ENCODE measurements around the gene EDC4.
A peak's percentile ranks its signal among the peaks of the same experiment; 100 is the strongest.
"Not testable (repeated sequence)": the region's sequence is repeated elsewhere in the genome, so short reads cannot be mapped to it uniquely, and the experiment has no call there.

EDC4 gene

DNA sequence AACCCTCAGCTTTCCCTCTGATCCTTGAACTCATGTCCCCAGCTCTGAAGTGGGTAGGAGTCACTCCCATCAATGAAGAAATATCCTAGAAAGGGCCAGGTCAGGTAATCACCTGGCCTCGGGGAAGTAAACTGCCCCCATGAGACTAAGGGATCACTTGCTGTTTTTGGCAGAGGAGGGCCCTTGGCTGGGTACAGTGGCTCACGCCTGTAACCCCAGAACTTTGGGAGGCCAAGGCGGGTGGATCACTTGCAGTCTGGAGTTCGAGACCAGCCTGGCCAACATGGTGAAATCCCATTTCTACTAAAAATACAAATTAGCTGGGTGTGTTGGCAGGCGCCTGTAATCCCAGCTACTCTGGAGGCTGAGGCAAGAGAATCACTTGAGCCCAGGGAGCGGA is 8.8 kb upstream of the EDC4 start:
- H3K9me3 Mint-ChIP-seq, H3K4me3 Mint-ChIP-seq, H3K36me3 Mint-ChIP-seq, H3K27me3 Mint-ChIP-seq: not testable (repeated sequence)
- Mint-ChIP-seq H3K27ac (peak overlapping the region; percentile 35), H3K4me1 (peaks cover 16% of the 10 kb centered on the region)

GRCh38 chr16:67864594-67864993 is 8.3 kb upstream of the EDC4 start:
- no peaks in the 10 kb centered on the region for H3K9me3 Mint-ChIP-seq
- no peaks in the 10 kb centered on the region for H3K27me3 Mint-ChIP-seq
- peak overlapping the region; percentile 72 for H3K27ac Mint-ChIP-seq
- H3K4me1 Mint-ChIP-seq: peaks cover 16% of the 10 kb centered on the region
- H3K36me3 Mint-ChIP-seq: no peaks in the 10 kb centered on the region
- H3K4me3 Mint-ChIP-seq: no peak overlapping the region

GRCh38 chr16:67865318-67865717 is 7.5 kb upstream of the EDC4 start:
- H3K27ac Mint-ChIP-seq: no peak overlapping the region
- no peaks in the 10 kb centered on the region for H3K27me3 Mint-ChIP-seq
- H3K9me3 Mint-ChIP-seq: no peaks in the 10 kb centered on the region
- peaks cover 16% of the 10 kb centered on the region for H3K4me1 Mint-ChIP-seq
- H3K4me3 Mint-ChIP-seq: no peak overlapping the region
- H3K36me3 Mint-ChIP-seq: no peaks in the 10 kb centered on the region

GRCh38 chr16:67868290-67868689 is 4.6 kb upstream of the EDC4 start:
- Mint-ChIP-seq H3K4me3 (no peak overlapping the region), H3K27me3 (no peaks in the 10 kb centered on the region), H3K27ac (no peak overlapping the region), H3K9me3 (no peaks in the 10 kb centered on the region), H3K36me3 (no peaks in the 10 kb centered on the region), H3K4me1 (peaks cover 11% of the 10 kb centered on the region)

DNA sequence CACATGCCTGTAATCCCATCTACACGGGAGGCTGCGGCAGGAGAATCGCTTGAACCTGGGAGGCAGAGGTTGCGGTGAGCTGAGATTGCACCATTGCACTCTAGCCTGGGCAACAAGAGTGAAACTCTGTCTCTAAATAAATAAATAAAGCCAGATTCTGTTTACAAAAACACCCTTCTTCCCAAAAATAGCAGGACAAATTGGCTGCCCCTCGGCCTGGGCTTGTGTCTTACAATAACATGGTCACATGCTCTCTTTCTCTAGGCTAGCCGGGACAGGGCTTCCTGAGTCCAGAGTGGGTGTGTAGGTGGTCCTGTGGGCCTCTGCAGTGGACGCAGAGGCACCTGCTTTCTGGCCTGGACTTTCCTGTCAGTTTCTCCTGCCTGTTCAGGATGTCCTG is 3.2 kb upstream of the EDC4 start:
- Mint-ChIP-seq H3K4me1 (peaks cover 18% of the 10 kb centered on the region), H3K36me3 (no peaks in the 10 kb centered on the region), H3K27ac (no peak overlapping the region), H3K9me3 (no peaks in the 10 kb centered on the region), H3K27me3 (no peaks in the 10 kb centered on the region), H3K4me3 (no peak overlapping the region)

- Mint-ChIP-seq H3K4me3 (no peak overlapping the region), H3K27ac (no peak overlapping the region), H3K4me1 (peaks cover 33% of the 10 kb centered on the region), H3K9me3 (no peaks in the 10 kb centered on the region), H3K36me3 (no peaks in the 10 kb centered on the region), H3K27me3 (no peaks in the 10 kb centered on the region)
These were observed 1.6 kb upstream of the EDC4 start for GRCh38 chr16:67871256-67871655.

DNA sequence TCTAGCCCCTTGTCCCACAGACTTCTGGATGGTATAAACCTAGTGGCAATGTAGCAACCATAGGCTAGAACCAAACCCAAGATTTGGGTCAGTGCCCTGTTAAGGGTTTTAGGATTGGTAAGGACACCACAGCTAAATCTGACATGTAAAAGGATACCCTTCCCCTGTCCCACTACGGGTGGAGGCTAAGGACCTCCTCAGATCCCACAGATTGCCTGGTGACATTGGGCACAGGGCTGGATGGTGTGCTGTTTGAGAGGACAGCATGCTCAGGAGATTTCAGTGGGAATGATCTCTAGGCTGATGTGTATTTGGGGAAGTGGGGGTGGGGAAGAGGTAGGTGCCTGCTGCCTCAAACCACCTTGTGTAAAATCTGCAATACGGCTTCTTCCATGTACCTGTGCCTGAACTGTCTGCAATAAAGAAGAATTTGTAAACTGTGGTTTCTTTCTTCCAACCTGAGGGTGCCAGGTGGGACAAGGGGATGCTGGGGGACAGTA is 671 bp upstream of the EDC4 start:
- H3K9me3 Mint-ChIP-seq: no peaks in the 10 kb centered on the region
- no peaks in the 10 kb centered on the region for H3K27me3 Mint-ChIP-seq
- peak overlapping the region; percentile 86 for H3K4me3 Mint-ChIP-seq
- H3K36me3 Mint-ChIP-seq: no peaks in the 10 kb centered on the region
- H3K4me1 Mint-ChIP-seq: peaks cover 33% of the 10 kb centered on the region
- H3K27ac Mint-ChIP-seq: peak overlapping the region; percentile 70

DNA sequence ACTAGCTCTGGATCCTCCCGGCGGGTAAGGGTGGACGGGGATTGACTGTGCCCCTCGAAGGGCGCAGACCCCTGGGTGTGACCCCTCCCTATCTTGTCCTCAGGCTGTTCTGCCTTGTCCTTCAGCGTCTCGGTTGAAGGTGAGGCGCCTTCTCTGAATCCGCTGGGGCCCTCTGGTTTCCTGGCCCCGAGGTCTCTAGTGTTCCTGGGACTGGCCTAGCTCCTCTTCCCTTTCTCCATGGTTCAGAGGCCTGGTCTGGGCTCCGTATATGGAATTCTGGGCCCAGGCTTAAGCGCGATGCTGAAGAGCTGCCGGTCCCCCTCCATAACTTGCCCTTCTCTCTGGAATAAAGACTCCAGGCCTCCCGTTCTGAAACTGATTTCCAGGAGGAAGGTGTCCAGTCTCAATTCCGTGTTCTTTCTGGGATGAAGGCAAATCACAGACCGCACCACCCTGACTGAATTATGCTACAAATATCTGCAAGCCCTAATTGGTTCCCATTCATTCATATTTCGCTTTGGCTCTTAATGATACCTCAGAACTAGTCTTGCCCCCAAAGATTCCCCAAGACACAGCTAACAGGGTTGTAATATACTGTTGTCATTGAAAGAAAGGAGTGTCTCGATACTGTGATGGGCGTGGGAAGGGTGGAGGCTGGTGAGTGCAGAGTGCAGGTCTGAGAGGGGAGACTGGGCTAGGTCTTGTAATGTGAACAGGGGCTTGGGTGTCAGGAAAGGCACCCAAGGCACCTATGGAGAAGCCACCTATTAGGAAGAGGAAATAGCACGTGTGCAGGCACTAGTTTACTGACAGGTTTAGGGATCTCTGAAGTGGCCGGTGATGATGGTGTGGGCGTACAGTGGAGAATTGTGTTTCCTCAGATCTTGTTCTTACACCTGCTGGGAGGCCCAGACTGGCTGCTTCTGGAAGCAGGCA is 851 bp downstream of the EDC4 start:
- Mint-ChIP-seq H3K4me1 (peaks cover 33% of the 10 kb centered on the region), H3K4me3 (peak overlapping the region; percentile 86), H3K27me3 (no peaks in the 10 kb centered on the region), H3K9me3 (no peaks in the 10 kb centered on the region), H3K27ac (peak overlapping the region; percentile 95), H3K36me3 (peaks cover 1% of the 10 kb centered on the region)

DNA sequence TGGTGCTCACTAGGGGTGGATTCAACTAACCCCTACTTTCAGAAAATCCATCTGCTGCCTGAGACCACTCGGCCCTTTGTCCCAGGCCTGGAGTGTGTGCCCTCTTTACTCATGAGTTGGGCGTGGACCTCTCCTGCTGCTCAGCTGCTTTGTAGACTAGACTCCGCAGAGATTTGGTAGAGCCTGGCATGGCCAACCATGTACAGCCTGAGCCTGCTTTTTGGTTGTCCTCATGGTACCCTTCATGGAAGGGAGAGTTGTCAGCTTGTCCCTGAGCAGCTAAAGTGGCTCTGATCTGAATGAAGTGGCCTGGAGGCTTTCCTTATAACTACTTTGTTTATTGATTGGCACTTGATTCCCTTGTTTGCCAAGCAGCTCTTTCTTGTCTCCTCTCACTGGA is 1.5 kb downstream of the EDC4 start:
- H3K9me3 Mint-ChIP-seq: no peaks in the 10 kb centered on the region
- peaks cover 33% of the 10 kb centered on the region for H3K4me1 Mint-ChIP-seq
- peaks cover 2% of the 10 kb centered on the region for H3K36me3 Mint-ChIP-seq
- no peaks in the 10 kb centered on the region for H3K27me3 Mint-ChIP-seq
- no peak overlapping the region for H3K27ac Mint-ChIP-seq
- H3K4me3 Mint-ChIP-seq: peak overlapping the region; percentile 86

GRCh38 chr16:67877064-67877463 is 4.2 kb downstream of the EDC4 start:
- H3K27me3 Mint-ChIP-seq: no peaks in the 10 kb centered on the region
- peaks cover 32% of the 10 kb centered on the region for H3K4me1 Mint-ChIP-seq
- H3K27ac Mint-ChIP-seq: peak overlapping the region; percentile 38
- peaks cover 2% of the 10 kb centered on the region for H3K36me3 Mint-ChIP-seq
- no peak overlapping the region for H3K4me3 Mint-ChIP-seq
- no peaks in the 10 kb centered on the region for H3K9me3 Mint-ChIP-seq

DNA sequence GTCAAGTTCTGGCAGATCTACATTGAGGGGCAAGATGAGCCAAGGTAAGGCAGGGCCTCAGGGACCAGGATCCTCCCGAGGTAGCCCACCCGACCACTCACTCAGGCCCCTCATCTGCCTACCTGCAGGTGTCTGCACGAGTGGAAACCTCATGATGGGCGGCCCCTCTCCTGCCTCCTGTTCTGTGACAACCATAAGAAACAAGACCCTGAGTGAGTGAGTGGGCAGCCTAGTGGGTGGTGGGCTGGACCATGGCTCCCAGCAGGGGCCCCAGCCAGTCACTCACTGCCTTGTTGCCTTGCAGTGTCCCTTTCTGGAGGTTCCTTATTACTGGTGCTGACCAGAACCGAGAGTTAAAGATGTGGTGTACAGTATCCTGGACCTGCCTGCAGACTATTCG is 5.4 kb downstream of the EDC4 start:
- no peaks in the 10 kb centered on the region for H3K9me3 Mint-ChIP-seq
- H3K4me1 Mint-ChIP-seq: peaks cover 26% of the 10 kb centered on the region
- no peak overlapping the region for H3K4me3 Mint-ChIP-seq
- H3K36me3 Mint-ChIP-seq: peaks cover 2% of the 10 kb centered on the region
- no peak overlapping the region for H3K27ac Mint-ChIP-seq
- no peaks in the 10 kb centered on the region for H3K27me3 Mint-ChIP-seq

DNA sequence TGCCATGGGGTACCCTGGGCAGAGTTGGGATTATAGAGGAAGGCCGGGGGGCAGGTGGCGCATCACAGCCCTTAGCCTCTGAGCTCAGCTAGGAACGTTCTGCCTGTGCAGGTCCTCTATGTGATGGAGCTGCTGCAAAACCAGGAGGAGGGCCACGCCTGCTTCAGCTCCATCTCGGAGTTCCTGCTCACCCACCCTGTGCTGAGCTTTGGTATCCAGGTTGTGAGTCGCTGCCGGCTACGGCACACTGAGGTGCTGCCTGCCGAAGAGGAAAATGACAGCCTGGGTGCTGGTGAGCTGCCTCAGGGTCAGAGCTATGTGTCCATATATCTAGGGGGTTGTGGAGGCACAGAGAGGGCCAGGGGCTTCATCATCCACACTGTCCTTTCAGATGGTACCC is 6.0 kb downstream of the EDC4 start:
- H3K27ac Mint-ChIP-seq: no peak overlapping the region
- H3K9me3 Mint-ChIP-seq: no peaks in the 10 kb centered on the region
- no peak overlapping the region for H3K4me3 Mint-ChIP-seq
- H3K36me3 Mint-ChIP-seq: peaks cover 2% of the 10 kb centered on the region
- no peaks in the 10 kb centered on the region for H3K27me3 Mint-ChIP-seq
- H3K4me1 Mint-ChIP-seq: peaks cover 24% of the 10 kb centered on the region

- no peak overlapping the region for H3K27ac Mint-ChIP-seq
- peaks cover 18% of the 10 kb centered on the region for H3K4me1 Mint-ChIP-seq
- H3K27me3 Mint-ChIP-seq: no peaks in the 10 kb centered on the region
- H3K4me3 Mint-ChIP-seq: no peak overlapping the region
- peaks cover 4% of the 10 kb centered on the region for H3K36me3 Mint-ChIP-seq
- H3K9me3 Mint-ChIP-seq: no peaks in the 10 kb centered on the region
These were observed 6.6 kb downstream of the EDC4 start for GRCh38 chr16:67879462-67879861.

DNA sequence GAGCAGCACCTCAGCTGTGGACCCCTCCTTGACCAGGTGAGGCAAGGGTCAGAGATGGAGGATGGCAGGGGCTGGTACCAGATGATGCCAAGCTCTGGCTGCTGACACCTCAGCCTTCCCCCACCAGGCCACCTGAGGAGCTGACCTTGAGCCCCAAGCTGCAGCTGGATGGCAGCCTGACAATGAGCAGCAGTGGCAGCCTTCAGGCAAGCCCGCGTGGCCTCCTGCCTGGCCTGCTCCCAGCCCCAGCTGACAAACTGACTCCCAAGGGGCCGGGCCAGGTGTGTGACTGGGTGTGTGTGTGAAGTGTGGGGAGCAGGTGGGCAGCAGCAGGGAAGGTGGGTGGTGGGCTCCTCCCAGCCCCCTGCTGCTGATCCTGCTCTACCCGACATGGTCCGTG is 7.1 kb downstream of the EDC4 start:
- peak overlapping the region; percentile 46 for H3K27ac Mint-ChIP-seq
- peaks cover 4% of the 10 kb centered on the region for H3K36me3 Mint-ChIP-seq
- H3K9me3 Mint-ChIP-seq: no peaks in the 10 kb centered on the region
- H3K4me3 Mint-ChIP-seq: no peak overlapping the region
- peaks cover 13% of the 10 kb centered on the region for H3K4me1 Mint-ChIP-seq
- no peaks in the 10 kb centered on the region for H3K27me3 Mint-ChIP-seq

- no peak overlapping the region for H3K27ac Mint-ChIP-seq
- H3K9me3 Mint-ChIP-seq: no peaks in the 10 kb centered on the region
- H3K27me3 Mint-ChIP-seq: no peaks in the 10 kb centered on the region
- peaks cover 7% of the 10 kb centered on the region for H3K4me1 Mint-ChIP-seq
- peaks cover 4% of the 10 kb centered on the region for H3K36me3 Mint-ChIP-seq
- H3K4me3 Mint-ChIP-seq: no peak overlapping the region
These were observed 7.7 kb downstream of the EDC4 start for GRCh38 chr16:67880584-67880983.

DNA sequence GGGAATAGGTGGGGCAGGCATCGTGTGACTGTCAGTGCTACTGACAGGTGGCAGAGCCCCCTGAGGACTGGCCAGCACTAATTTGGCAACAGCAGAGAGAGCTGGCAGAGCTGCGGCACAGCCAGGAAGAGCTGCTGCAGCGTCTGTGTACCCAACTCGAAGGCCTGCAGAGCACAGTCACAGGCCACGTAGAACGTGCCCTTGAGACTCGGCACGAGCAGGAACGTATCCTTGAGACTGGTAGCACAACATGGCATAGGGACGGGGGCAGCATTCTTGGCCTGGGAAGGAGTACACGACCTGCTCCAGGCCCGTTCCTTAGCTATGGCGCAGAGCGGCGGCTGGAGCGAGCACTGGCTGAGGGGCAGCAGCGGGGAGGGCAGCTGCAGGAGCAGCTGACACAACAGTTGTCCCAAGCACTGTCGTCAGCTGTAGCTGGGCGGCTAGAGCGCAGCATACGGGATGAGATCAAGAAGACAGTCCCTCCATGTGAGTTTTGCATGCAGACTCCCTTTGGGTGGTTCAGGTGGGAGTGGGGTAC is 8.8 kb downstream of the EDC4 start:
- H3K9me3 Mint-ChIP-seq: no peaks in the 10 kb centered on the region
- peaks cover 4% of the 10 kb centered on the region for H3K36me3 Mint-ChIP-seq
- H3K27ac Mint-ChIP-seq: no peak overlapping the region
- no peak overlapping the region for H3K4me3 Mint-ChIP-seq
- no peaks in the 10 kb centered on the region for H3K4me1 Mint-ChIP-seq
- no peaks in the 10 kb centered on the region for H3K27me3 Mint-ChIP-seq
